NCI-H748 (cell line): ENCODE measurements around the gene HSPB6.
"Not testable (repeated sequence)": the region's sequence is repeated elsewhere in the genome, so short reads cannot be mapped to it uniquely, and the experiment has no call there.

Experiments
- DNase-seq: peaks from one replicate; lab custom pipeline; 2025; ENCODE audit not compliant: unreplicated experiment; lab: John Stamatoyannopoulos, UW

HSPB6 gene

DNA sequence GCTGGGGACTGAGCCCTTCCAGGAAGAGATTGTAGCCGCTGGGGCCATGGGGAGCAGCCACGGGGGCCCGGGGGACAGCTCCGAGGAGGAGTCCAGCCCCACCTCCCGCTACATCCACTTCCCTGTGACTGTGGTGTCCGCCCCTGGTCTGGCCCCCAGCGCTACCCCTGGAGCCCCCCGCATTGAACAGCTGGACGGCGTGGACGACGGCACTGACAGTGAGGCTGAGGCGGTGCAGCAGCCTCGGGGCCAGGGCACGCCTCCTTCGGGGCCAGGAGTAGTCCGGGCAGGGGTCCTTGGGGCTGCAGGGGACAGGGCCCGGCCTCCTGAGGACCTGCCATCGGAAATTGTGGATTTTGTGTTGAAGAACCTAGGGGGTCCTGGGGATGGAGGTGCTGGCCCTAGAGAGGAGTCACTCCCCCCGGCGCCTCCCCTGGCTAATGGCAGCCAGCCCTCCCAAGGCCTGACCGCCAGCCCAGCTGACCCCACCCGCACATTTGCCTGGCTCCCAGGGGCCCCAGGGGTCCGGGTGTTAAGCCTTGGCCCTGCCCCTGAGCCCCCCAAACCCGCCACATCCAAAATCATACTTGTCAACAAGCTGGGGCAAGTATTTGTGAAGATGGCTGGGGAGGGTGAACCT, 24.2 kb downstream of the HSPB6 start:
- no peak for DNase-seq

DNA sequence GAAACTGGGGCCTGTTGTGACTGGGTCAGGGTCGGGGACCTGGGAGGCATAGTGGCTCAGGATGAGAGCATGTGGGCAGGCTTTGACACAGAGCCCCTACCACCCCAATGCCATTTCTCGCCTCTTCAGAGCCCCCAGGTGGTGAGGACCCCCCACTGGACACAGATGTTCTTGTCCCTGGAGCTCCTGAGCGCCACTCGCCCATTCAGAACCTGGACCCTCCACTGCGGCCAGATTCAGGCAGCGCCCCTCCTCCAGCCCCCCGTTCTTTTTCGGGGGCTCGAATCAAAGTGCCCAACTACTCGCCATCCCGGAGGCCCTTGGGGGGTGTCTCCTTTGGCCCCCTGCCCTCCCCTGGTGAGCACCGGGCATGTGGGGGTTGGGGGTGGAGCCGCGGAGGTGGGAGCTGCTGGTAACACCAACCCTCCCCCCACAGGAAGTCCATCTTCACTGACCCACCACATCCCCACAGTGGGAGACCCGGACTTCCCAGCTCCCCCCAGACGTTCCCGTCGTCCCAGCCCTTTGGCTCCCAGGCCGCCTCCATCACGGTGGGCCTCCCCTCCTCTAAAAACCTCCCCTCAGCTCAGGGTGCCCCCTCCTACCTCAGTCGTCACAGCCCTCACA, 24.9 kb downstream of the HSPB6 start:
- no peak for DNase-seq

DNA sequence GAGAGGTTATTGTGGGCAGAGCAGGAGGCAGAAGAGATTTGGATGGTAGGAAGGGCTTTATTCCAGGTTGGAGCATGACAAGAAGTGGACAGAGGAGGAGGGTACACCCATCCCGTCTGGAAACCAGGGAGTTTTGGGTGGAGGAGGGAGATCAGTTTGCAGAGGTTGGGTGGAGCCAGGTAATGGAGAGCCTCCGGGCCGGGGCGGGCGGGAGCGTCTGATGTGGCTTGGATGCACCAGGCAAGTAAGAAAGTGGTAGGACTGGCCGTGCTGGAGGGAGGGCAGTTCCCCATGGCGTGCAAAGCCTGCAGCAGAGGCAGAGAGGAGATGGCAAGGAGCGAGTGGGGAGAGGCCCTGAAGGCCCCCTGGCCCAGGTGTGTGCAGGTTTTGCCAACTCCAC, 25.5 kb downstream of the HSPB6 start:
- DNase-seq: no peak

DNA sequence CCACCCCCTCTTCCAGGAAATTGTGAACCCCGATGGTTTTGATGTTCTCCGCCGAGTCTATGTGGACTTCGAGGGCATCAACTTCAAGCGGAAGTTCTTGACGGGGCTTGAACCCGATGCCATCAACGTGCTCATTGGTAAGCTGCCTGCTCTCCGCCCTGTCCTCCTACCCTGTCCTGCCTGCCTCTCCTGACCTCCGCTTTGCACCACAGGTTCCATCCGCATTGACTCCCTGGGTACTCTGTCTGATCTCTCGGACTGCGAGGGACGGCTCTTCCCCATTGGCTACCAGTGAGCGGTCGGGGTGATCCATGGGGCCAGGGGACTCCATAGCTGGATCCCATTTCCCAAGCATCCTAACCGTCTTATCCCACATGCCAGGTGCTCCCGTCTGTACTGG, 26.5 kb downstream of the HSPB6 start:
- DNase-seq: no peak

DNA sequence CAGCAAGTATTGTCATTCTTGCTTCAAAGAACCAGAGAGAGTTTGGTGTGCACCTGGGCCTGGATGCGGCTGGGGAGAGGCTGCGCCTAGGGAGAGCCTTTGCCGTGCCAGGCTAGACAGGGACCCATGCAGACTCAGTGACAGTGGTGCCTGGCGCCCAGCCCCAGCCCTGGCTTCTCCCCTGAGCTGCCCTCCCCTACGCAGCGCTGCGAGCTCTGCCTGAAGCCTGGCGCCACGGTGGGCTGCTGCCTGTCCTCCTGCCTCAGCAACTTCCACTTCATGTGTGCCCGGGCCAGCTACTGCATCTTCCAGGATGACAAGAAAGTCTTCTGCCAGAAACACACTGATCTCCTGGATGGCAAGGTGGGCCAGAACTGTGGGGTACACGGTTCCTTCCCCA, 27.1 kb downstream of the HSPB6 start:
- no peak for DNase-seq

DNA sequence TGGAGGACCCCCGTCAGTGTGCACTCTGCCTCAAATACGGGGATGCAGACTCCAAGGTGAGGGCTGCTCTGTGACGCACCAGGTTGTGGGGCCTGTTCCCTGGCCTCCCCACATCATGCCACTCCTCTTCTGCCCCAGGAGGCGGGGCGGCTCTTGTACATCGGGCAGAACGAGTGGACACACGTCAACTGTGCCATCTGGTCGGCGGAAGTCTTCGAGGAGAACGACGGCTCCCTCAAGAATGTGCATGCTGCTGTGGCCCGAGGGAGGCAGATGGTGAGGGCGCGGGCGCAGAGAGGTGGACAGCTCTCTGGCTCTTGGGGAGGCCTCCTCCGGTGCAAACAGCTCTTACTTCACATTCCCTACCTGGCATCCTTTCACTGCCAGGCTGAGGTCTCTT, 27.8 kb downstream of the HSPB6 start:
- DNase-seq: no peak

DNA sequence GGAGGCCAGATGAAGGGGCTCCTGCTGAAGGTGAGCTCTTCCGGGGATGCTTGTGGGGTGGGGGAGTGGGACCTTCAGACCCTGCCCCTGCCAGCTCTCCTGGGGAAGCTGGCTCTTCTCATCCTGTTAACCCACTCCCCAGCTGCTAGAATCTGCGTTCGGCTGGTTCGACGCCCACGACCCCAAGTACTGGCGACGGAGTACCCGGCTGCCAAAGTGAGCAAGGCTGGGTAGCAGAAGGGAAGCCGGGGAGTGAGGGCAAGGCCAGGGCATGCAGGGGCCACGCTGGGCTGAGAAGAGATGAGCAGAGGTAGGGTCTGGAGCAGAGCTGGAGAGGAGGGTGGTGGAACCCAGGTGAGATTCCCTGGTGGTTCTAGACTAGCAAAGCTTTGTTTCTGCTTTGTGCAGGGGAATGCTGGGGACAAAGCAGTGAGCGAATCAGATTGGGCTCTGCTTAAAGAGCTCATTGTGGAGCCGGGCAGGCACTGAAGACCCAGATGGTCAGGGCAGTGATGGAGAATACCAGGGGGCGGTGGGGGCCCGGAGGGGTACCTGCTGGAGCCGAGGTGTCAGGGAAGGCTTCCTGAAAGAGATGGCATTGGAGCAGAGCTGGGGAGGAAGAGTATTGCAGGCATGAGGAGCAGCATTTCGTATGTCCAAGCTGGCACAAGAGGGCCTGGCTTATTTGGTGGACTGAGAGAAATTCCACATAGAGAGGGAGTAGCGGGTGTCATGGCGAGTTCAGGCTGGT, 28.7 kb downstream of the HSPB6 start:
- no peak for DNase-seq

DNA sequence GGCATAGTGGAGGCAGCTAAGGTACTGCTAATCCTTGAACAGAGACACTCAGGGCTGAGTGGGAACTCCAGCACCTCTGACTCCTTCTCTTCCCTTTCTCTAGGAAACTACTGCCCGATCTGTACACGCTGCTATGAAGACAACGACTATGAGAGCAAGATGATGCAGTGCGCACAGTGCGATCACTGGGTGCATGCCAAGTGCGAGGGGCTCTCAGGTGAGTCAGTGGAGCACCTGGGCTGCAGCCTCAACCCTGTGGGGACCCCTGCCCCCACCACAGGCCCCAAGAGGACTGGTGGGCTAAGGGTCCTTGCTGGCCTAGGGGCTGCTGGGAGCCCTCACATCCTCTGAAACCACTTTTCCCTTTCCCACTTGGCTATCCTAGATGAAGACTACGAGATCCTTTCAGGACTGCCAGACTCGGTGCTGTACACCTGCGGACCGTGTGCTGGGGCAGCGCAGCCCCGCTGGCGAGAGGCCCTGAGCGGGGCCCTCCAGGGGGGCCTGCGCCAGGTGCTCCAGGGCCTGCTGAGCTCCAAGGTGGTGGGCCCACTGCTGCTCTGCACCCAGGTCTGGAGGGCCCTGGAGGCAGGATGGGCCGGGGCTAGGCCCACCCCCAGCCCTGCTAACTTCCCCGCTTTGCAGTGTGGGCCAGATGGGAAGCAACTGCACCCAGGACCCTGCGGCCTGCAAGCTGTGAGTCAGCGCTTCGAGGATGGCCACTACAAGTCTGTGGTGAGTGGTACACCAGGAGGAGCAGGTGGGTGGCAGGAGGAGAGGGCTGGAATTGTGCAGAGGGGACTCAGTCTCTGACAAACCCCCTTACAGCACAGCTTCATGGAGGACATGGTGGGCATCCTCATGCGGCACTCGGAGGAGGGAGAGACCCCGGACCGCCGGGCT, 29.5 kb downstream of the HSPB6 start:
- DNase-seq: no peak

DNA sequence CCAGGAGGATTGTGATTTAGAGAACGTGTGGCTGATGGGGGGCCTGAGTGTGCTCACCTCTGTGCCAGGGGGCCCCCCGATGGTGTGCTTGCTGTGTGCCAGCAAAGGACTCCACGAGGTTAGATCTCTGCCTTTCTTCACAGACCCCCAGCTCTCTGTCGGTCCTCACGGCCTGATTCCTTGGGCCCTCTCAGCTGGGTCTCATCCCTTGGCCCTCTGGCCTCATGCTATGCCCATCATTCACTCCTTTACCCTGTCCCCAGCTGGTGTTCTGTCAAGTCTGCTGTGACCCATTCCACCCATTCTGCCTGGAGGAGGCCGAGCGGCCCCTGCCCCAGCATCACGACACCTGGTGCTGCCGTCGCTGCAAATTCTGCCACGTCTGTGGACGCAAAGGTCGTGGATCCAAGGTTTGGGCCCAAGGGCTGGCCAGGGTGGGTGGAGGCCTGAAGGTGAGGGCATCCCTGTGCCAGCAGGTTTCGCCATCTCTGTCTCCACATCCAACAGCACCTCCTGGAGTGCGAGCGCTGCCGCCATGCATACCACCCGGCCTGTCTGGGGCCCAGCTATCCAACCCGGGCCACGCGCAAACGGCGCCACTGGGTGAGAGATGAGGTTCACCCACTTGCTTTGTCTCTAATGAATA, 31.5 kb downstream of the HSPB6 start:
- no peak for DNase-seq

DNA sequence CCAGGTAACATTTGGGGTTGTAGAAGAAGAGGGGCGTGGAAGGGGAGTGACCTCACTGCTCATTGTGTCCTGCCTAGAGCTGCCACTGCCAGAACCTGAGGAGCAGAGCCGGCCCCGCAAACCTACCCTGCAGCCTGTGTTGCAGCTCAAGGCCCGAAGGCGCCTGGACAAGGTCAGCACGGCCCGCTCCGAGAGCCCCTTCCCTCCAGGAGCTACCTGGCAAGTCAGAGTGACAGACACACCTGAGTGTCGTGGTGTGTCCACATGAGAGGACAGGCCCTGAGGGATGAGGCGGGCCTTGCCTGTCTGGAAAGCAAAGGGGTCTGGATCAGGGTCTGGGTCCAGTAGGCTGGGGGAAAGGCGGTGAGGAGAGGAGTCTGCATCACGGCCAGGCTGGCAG, 32.3 kb downstream of the HSPB6 start:
- DNase-seq: no peak

DNA sequence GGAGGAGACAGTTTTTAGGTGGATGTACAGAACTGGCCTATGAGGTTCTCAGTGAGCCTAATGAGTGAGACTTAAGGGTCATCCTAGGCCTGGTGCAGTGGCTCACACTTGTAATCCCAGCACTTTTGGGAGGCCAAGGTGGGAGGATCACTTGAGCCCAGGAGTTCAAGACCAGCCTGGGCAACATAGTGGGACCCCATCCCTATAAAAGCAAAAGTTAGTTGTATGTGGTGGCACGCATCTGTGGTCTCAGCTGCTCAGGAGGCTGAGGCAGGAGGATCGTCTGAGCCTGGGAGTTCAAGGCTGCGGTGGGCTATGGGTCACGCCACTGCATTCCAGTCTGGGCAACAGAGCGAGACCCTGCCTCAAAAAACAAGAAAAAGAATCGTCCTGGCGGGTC, 32.7 kb downstream of the HSPB6 start:
- DNase-seq: not testable (repeated sequence)

DNA sequence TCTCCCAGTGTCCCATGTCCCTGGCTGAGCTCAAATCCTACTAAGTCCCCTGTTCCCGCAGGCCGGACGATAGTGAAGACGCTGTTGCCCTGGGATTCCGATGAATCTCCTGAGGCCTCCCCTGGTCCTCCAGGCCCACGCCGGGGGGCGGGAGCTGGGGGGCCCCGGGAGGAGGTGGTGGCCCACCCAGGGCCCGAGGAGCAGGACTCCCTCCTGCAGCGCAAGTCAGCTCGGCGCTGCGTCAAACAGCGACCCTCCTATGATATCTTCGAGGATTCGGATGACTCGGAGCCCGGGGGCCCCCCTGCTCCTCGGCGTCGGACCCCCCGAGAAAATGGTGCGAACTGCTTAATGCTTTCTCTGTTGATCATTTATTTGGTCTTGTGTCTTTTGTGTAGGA, 33.2 kb downstream of the HSPB6 start:
- DNase-seq: no peak

DNA sequence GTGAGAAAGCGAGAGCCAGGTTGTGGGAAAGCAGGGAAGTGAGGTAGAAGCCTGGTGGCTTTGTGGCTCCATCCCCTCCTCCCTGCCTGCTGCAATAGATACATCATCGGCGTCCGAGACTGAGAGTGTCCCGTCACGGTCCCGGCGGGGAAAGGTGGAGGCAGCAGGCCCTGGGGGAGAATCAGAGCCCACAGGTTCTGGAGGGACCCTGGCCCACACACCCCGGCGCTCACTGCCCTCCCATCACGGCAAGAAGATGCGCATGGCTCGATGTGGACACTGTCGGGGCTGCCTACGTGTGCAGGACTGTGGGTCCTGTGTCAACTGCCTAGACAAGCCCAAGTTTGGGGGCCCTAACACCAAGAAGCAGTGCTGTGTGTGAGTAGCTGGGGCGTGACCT, 33.9 kb downstream of the HSPB6 start:
- no peak for DNase-seq

DNA sequence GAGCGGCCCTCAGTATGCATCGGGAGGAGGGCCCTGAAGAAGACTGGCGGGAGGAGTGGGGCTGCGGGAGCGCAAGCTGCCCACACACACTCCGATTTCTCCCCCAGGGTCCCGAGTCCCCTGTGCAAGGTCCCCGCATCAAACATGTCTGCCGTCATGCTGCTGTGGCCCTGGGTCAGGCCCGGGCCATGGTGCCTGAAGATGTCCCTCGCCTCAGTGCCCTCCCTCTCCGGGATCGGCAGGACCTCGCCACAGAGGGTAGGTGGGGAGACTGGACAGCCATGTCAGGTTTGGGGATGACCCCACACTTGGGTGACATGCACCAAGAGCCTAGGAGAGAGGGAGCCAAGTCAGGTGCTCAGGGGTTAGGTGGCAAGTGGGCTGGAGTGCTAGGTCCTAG, 34.4 kb downstream of the HSPB6 start:
- no peak for DNase-seq

DNA sequence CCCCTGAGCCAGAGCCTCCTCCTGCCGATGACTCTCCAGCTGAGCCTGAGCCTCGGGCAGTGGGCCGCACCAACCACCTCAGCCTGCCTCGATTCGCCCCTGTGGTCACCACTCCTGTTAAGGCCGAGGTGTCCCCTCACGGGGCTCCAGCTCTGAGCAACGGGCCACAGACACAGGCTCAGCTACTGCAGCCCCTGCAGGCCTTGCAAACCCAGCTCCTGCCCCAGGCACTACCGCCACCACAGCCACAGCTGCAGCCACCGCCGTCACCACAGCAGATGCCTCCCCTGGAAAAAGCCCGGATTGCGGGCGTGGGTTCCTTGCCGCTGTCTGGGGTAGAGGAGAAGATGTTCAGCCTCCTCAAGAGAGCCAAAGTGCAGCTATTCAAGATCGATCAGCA, 35.5 kb downstream of the HSPB6 start:
- no peak for DNase-seq

DNA sequence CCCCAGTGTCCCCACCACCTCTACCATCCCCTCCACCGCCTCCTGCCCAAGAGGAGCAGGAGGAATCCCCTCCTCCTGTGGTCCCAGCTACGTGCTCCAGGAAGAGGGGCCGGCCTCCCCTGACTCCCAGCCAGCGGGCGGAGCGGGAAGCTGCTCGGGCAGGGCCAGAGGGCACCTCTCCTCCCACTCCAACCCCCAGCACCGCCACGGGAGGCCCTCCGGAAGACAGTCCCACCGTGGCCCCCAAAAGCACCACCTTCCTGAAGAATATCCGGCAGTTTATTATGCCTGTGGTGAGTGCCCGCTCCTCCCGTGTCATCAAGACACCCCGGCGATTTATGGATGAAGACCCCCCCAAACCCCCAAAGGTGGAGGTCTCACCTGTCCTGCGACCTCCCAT, 36.2 kb downstream of the HSPB6 start:
- no peak for DNase-seq

DNA sequence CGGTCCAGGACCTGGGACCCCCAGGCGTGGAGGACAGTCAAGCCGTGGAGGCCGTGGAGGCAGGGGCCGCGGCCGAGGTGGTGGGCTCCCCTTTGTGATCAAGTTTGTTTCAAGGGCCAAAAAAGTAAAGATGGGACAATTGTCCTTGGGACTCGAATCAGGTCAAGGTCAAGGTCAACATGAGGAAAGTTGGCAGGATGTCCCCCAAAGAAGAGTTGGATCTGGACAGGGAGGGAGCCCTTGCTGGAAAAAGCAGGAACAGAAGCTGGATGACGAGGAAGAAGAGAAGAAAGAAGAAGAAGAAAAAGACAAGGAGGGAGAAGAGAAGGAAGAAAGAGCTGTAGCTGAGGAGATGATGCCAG, 36.7 kb downstream of the HSPB6 start:
- DNase-seq: no peak

DNA sequence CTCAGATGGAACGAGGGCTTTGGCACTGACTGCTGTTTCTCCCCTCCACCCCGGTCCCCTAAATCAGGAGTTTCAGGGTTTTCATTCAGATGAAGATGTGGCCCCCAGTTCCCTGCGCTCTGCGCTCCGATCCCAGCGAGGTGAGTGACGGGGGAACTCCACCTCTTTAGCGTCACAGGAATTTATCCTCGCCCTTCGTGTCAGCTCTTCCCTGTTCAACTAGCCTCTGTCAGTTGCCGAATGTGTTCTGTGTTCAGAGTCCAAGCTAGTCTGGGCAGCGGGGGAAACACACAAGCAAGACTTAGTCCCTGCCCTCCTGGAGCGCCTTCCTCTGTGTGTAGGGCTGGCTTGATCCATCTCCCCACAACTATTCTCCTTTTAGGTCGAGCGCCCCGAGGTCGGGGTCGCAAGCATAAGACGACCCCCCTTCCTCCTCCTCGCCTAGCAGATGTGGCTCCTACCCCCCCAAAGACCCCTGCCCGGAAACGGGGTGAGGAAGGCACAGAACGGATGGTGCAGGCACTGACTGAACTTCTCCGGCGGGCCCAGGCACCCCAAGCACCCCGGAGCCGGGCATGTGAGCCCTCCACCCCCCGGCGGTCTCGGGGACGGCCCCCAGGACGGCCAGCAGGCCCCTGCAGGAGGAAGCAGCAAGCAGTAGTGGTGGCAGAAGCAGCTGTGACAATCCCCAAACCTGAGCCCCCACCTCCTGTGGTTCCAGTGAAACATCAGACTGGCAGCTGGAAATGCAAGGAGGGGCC, 37.2 kb downstream of the HSPB6 start:
- no peak for DNase-seq

DNA sequence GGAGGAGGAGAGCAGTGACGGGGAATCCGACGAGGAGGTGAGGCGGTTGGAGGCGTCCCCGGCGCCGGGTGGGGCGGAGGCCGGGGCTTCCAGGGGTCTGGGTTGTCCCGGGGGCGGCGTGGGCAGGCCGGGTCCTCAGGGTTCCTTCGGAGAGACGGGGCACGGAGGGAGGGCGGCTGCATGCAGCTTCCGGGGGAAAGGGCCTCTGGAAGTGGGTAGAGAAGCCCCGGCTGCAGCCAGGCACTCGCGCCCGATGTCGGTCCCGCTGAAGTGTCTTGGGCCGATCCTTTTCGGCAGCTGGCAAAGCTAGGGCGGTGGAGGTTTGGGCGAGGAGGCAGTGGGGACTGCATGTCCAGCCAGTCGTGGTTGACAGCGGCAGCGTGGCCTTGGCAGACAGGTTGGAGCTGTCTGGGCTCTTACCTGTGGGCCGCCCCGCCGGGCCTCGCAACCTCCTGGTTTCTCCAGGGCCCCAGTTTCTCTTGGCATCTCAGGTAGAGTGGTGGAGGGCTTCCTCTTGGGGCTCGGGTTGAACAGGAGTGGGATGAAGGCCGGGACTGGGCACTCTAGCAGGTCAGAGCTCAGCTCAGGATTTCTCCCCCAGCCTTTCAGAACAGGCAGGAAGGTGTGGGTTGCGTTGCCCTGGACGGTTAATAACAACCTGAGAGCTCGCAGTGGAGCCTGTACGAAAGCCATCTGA, 38.3 kb downstream of the HSPB6 start:
- peak; percentile 45 for DNase-seq
